GM12874 (cell line): ENCODE data around the gene WNK3.

Source experiments
- CTCF ChIP-seq: IDR thresholded peaks from 2 replicates; pipeline ENCODE4 v1.5.1; 2011; ENCODE audit warnings: low read depth, mild to moderate bottlenecking, control low read depth, low read length, moderate library complexity; ENCODE audit not compliant: insufficient read depth

The WNK3 gene

GRCh38 chrX:54177306-54177705 is 180.5 kb downstream of the WNK3 start:
- TF ChIP-seq CTCF, result no peak

- no peak for TF ChIP-seq CTCF
Measured at GRCh38 chrX:54173791-54174190, 184.1 kb downstream of the WNK3 start.

DNA sequence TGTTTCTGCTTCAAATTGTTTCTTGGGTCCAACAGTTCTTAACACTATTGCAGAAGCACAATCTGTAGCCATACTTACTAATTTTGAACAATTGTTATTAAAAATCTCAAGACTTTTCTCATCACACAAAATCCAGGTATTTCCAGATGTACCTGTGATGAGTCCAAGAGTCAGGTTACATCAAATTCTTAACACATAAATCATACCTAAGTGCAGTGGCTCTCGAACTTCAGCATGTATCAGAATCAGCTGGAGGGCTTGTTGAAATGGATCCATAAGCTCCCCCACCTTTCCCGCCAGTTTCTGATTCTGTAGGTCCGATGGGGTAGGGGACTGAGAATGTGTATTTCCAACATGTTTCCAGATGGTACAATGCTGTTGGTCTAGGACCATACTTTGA is 185.4 kb downstream of the WNK3 start:
- no peak for TF ChIP-seq CTCF

DNA sequence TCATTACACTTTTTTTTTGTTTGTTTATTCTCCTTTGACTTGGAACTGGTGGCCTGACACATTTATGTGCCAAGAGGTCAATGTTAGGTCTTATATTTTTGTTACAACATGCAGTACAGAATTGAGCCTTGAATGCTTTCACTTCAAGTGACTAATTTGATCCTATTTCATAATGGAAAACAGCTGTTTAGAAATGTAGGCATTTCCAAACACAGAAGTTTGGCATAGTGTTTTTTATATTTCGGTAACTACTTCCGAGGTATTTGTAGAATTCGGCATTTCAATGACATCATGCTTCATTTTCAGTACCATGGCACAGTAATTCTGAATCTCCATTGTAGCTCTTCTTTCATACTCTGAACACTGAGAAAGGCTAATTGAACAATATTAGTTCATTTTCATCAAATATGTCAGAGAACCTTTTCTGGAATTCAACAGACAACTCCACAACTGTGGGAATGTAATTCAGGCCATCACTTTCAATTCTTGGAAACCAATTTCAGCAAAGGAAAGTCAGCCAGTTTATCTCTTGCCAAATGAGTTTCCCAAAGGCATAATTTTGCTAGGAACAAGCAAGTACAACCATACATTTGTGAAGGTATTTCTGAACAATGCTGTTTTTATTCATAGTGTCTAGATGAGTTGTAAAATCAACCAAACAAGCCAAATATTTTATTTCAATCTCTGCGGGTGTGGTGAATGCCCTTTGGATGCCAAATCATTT is 186.2 kb downstream of the WNK3 start:
- no peak for TF ChIP-seq CTCF

- TF ChIP-seq CTCF, result no peak
Measured at GRCh38 chrX:54171091-54171490, 186.8 kb downstream of the WNK3 start.

DNA sequence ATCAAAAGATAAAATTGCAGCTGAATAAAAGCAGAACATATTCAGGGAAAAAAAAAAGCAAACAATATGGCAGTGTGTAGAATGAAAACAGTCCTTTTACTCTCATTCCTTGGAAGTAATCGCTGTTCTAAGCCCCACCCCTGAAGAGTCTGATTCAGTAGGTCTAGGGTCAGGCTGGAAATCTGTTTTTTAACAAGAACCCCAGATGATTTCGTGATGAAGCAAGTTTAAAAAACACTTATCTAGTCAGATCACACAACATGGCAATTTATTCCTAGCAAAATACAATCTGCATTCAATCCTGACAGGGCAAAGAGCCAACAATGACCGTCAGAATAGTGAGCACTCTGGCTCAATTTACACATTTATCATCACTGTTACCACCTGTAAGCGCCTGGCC is 190.9 kb downstream of the WNK3 start:
- no peak for TF ChIP-seq CTCF

DNA sequence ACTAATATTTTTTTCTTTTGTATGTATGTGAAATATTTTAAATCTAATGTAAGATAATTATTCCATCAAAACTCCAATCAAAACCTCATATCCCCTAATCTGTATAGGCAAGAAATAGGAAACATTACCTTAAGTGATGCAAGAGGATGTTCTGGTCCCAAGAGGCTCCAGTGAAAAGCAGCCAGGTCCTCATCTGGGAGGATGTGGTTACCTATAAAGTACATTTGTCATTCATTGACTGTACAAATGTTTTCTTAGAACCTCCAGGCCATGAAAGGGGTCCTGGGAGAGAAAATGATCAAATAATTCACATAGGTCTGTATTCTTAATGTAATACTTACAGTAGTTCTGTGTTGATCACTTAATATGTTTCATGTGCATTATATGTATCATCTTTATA is 200.3 kb downstream of the WNK3 start:
- TF ChIP-seq CTCF, result no peak
